PC-3 (cell line): ENCODE measurements around the gene STING1. TPM values are rescaled to one million over a fixed set of nuclear protein-coding genes. Genes with fewer than 3 reads are reported as not detected.

Source experiments
- ATAC-seq: fragments of 200-7000 bp; cut with Tn5 transposase; 2 replicates; pipeline ENCODE4 v1.9.1; 2020; ENCODE audit warnings: mild to moderate bottlenecking, moderate library complexity
- BruUV-seq: library from RNA; stranded (reverse); fragments of 400-500 nt; replicated peaks from 2 replicates; lab custom pipeline; 2021; lab: Mats Ljungman, UMichigan
- CTCF ChIA-PET: fragments of 300-600 bp; sonication (Branson Sonifier 250); formaldehyde crosslinking; loops from one replicate; lab custom pipeline; 2022; ENCODE audit warnings: antibody characterized with exemption; lab: Charles Lee
- POLR2A ChIA-PET: fragments of 300-600 bp; sonication (Branson Sonifier 250); formaldehyde crosslinking; loops from one replicate; lab custom pipeline; 2022; ENCODE audit warnings: antibody characterized with exemption; ENCODE audit not compliant: unreplicated experiment; lab: Charles Lee
- DNase-seq: peaks from one replicate; pipeline ENCODE4 v3.0.0-alpha.2; 2015
- H2AFZ ChIP-seq: fragments of 300-600 bp; sonication (generic); 2 replicates; pipeline ENCODE4 v1.6.0; 2016; ENCODE audit warnings: antibody characterized with exemption, low read length
- H3F3A ChIP-seq: fragments of 300-600 bp; sonication (generic); one replicate; pipeline ENCODE4 v1.6.0; 2017; ENCODE audit warnings: antibody characterized with exemption, low read length, control low read depth, mild to moderate bottlenecking; ENCODE audit not compliant: unreplicated experiment
- H3K27ac ChIP-seq: fragments of 300-600 bp; sonication (generic); 2 replicates; pipeline ENCODE4 v1.5.1; 2016; ENCODE audit warnings: mild to moderate bottlenecking, low read length
- H3K27me3 ChIP-seq: fragments of 300-600 bp; sonication (generic); 2 replicates; pipeline ENCODE4 v1.6.1; 2016; ENCODE audit warnings: low read length, mixed read lengths
- H3K36me3 ChIP-seq: fragments of 300-600 bp; sonication (generic); 2 replicates; pipeline ENCODE4 v1.6.1; 2016; ENCODE audit warnings: low read depth, mixed run types, low read length, mixed read lengths
- H3K4me1 ChIP-seq: fragments of 300-600 bp; sonication (generic); 2 replicates; pipeline ENCODE4 v1.5.1; 2016; ENCODE audit warnings: low read length; ENCODE audit not compliant: insufficient read depth
- H3K4me2 ChIP-seq: fragments of 300-600 bp; sonication (generic); 2 replicates; pipeline ENCODE4 v1.6.0; 2016; ENCODE audit warnings: low read length
- H3K4me3 ChIP-seq: fragments of 300-600 bp; sonication (generic); 2 replicates; pipeline ENCODE4 v1.5.1; 2016; ENCODE audit warnings: mild to moderate bottlenecking, low read length, mixed read lengths
- H3K79me2 ChIP-seq: fragments of 300-600 bp; sonication (generic); 2 replicates; pipeline ENCODE4 v1.6.1; 2017; ENCODE audit warnings: low read length, mixed read lengths
- H3K9ac ChIP-seq: fragments of 300-600 bp; sonication (generic); 2 replicates; pipeline ENCODE4 v1.6.0; 2016; ENCODE audit warnings: mild to moderate bottlenecking, low read length
- H3K9me2 ChIP-seq: fragments of 300-600 bp; sonication (generic); replicated peaks from 2 replicates; pipeline ENCODE4 v1.6.1; 2016; ENCODE audit warnings: mixed run types, low read length, mixed read lengths
- H3K9me3 ChIP-seq: fragments of 300-600 bp; sonication (generic); 2 replicates; pipeline ENCODE4 v1.6.1; 2016; ENCODE audit warnings: low read length, mixed read lengths
- H4K20me1 ChIP-seq: fragments of 300-600 bp; sonication (generic); 2 replicates; pipeline ENCODE4 v1.6.1; 2016; ENCODE audit warnings: low read length, mixed read lengths
- CTCF ChIP-seq: fragments of 300-600 bp; sonication (generic); conservative IDR thresholded peaks from 2 replicates; pipeline ENCODE4 v1.5.1; 2017; ENCODE audit warnings: antibody characterized with exemption, low read depth, mild to moderate bottlenecking, low read length
- EZH2 ChIP-seq: fragments of 300-600 bp; sonication (generic); IDR thresholded peaks from one replicate; pipeline ENCODE4 v1.6.1; 2017; ENCODE audit warnings: antibody characterized with exemption, mild to moderate bottlenecking, low read length; ENCODE audit not compliant: unreplicated experiment
- EZH2phosphoT487 ChIP-seq: fragments of 300-600 bp; sonication (generic); IDR thresholded peaks from 2 replicates; pipeline ENCODE4 v1.6.1; 2018; ENCODE audit warnings: mild to moderate bottlenecking, antibody characterized with exemption, low read length, borderline replicate concordance
- intact Hi-C: fragments of 100-400 bp; cut with micrococcal nuclease; formaldehyde crosslinking; loops from 2 replicates; pipeline ENCODE4 v1.9.0; 2023
- total RNA-seq: library from RNA; depleted of rRNA; stranded (reverse); fragments of >200 nt; gene quantifications from 2 replicates; pipeline ENCODE4 v1.2.3, GENCODE V29; 2014

Gene STING1
- total RNA-seq, 1 experiment from 2014 or later: 12.6 TPM

DNA sequence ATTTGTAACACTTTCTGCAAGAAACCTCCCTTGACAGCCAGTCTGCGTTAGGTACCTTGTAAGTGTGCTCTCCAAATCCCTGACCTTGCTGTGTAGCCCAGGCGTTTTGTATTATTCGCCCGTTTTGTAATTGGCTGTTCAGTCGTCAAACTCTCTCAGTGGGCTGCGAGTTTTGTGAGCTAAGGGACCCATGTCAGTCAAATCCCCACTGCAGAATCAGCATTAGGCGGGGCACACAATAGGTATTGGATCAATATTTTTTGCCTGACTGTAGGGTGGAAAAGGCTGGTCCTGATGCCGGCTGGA lies 43.9 kb downstream of the STING1 start:
- no peaks in the 10 kb centered on the region for H3F3A ChIP-seq

DNA sequence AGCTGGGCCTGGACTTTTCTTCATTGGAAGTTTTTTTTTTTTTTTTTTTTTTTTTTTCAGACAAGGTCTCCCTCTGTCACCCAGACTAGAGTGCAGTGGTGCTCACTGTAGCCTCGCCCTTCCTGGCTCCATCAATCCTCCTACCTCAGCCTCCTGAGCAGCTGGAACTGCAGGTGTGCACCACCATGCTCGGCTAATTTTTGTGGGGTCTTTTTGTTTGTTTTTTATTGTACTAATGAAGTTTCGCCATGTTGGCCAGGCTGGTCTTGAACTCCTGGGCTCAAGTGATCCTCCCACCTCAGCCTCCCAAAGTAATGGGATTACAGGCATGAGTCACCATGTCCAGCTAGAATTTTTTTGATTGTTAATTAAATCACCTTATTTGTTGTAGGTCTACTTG lies 46.9 kb downstream of the STING1 start:
- ChIA-PET CTCF (no interaction called here), POLR2A (no interaction called here)
- no TSS peak for BruUV-seq
- no peaks in the 10 kb centered on the region for H3K9me3 ChIP-seq
- no peaks in the 10 kb centered on the region for H3F3A ChIP-seq
- no peak overlapping the region for H2AFZ ChIP-seq
- no peak overlapping the region for H3K27ac ChIP-seq
- ATAC-seq (no peak), DNase-seq (no peak)
- TF ChIP-seq EZH2phosphoT487 (no peak), CTCF (no peak), EZH2 (no peak)
- no peaks in the 10 kb centered on the region for H3K9me2 ChIP-seq
- no peaks in the 10 kb centered on the region for H3K27me3 ChIP-seq
- H3K4me2 ChIP-seq: no peak overlapping the region
- no peak overlapping the region for H3K9ac ChIP-seq
- intact Hi-C loops: loop anchor here (5.0 kb wide), 1 partner anchor 77 kb away; no protein-coding TSS in a partner anchor
- H4K20me1 ChIP-seq: no peaks in the 10 kb centered on the region
- H3K4me1 ChIP-seq: peaks cover 9% of the 10 kb centered on the region
- no peaks in the 10 kb centered on the region for H3K79me2 ChIP-seq
- H3K4me3 ChIP-seq: no peak overlapping the region
- H3K36me3 ChIP-seq: no peaks in the 10 kb centered on the region

More for the DNA sequence above, 43.9 kb downstream of the STING1 start:
- peaks cover 10% of the 10 kb centered on the region for H3K4me1 ChIP-seq
- no peak overlapping the region for H3K27ac ChIP-seq
- no peaks in the 10 kb centered on the region for H3K36me3 ChIP-seq
- H3K4me2 ChIP-seq: peak overlapping the region; percentile 97
- no peak for ATAC-seq
- ChIA-PET CTCF (interaction anchor here (0.6 kb wide), 1 partner anchor 16 kb away, joined by 3 read pairs; no protein-coding TSS in a partner anchor), POLR2A (no interaction called here)
- no peaks in the 10 kb centered on the region for H3K9me3 ChIP-seq
- peak overlapping the region; percentile 99 for H2AFZ ChIP-seq
- intact Hi-C loops: loop anchor here (5.0 kb wide), 1 partner anchor 74 kb away; no protein-coding TSS in a partner anchor
- BruUV-seq: no TSS peak
- H4K20me1 ChIP-seq: no peaks in the 10 kb centered on the region
- DNase-seq: no peak
- H3K4me3 ChIP-seq: peak overlapping the region; percentile 88
- no peaks in the 10 kb centered on the region for H3K27me3 ChIP-seq
- no peaks in the 10 kb centered on the region for H3K9me2 ChIP-seq
- TF ChIP-seq EZH2 (no peak), EZH2phosphoT487 (no peak), CTCF (no peak)
- H3K9ac ChIP-seq: no peak overlapping the region
- H3K79me2 ChIP-seq: no peaks in the 10 kb centered on the region

- no peak for DNase-seq
- H3K9me2 ChIP-seq: no peaks in the 10 kb centered on the region
- ChIA-PET CTCF (no interaction called here), POLR2A (no interaction called here)
- no peak for ATAC-seq
- no peaks in the 10 kb centered on the region for H3K36me3 ChIP-seq
- H4K20me1 ChIP-seq: no peaks in the 10 kb centered on the region
- no peak for TF ChIP-seq EZH2phosphoT487
- TF ChIP-seq EZH2: no peak
- TF ChIP-seq CTCF: no peak
- H3K27ac ChIP-seq: no peak overlapping the region
- no peaks in the 10 kb centered on the region for H3K79me2 ChIP-seq
- no peak overlapping the region for H3K9ac ChIP-seq
- no peaks in the 10 kb centered on the region for H3K27me3 ChIP-seq
- H3K9me3 ChIP-seq: no peaks in the 10 kb centered on the region
- BruUV-seq: no TSS peak
- H3K4me1 ChIP-seq: no peaks in the 10 kb centered on the region
- intact Hi-C loops: no loop called here
- no peak overlapping the region for H3K4me2 ChIP-seq
- no peak overlapping the region for H2AFZ ChIP-seq
- no peak overlapping the region for H3K4me3 ChIP-seq
- H3F3A ChIP-seq: no peaks in the 10 kb centered on the region
These were observed 50.9 kb downstream of the STING1 start for GRCh38 chr5:139431706-139432105.
